ENCODE measurements around the gene PHACTR3.

DNA sequence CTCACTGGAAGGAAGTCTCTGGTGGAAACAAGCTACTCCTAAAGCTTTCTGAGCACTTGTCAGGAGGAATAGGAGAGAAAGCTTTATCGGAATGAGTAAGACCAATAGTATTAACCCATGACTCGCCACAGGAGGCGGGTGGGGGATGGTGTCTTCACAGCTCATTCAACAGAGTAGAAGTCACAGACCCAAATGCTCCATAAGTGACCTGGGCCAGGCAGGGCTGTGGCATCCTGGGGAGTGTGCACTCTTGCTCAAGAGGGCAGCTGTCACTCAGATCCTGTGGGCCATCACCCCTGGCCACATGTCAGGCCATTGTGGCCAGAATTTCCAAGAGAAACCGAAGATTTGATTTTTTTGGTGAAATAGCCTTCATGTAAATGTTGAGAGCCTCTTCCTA lies 213.1 kb downstream of the PHACTR3 start:
- TF ChIP-seq, protein P1, sequence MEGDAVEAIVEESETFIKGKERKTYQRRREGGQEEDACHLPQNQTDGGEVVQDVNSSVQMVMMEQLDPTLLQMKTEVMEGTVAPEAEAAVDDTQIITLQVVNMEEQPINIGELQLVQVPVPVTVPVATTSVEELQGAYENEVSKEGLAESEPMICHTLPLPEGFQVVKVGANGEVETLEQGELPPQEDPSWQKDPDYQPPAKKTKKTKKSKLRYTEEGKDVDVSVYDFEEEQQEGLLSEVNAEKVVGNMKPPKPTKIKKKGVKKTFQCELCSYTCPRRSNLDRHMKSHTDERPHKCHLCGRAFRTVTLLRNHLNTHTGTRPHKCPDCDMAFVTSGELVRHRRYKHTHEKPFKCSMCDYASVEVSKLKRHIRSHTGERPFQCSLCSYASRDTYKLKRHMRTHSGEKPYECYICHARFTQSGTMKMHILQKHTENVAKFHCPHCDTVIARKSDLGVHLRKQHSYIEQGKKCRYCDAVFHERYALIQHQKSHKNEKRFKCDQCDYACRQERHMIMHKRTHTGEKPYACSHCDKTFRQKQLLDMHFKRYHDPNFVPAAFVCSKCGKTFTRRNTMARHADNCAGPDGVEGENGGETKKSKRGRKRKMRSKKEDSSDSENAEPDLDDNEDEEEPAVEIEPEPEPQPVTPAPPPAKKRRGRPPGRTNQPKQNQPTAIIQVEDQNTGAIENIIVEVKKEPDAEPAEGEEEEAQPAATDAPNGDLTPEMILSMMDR (IDR thresholded peaks at IDR 0.05): no peak
- no peak for TF ChIP-seq ZFX (IDR thresholded peaks at IDR 0.05; ENCODE audit: borderline replicate concordance)
